Activated T-helper 1 cell treated with anti-CD3 and anti-CD28 coated beads, Interleukin-12 subunit alpha, Interleukin-12 subunit beta, Interleukin-2, Interleukin-4 antibody, amounts not matched to agents 30 ng/mL and 10 ng/mL and 1 ng/mL, durations not matched to agents 14 hours and 24 hours and 36 hours (primary cell): ENCODE measurements around the gene MEIS1. TPM values are rescaled to one million over a fixed set of nuclear protein-coding genes. Genes with fewer than 3 reads are reported as not detected.

ENCODE experiments used
- DNase-seq: peaks from one replicate; pipeline ENCODE4 v3.0.0; 2021; ENCODE audit warnings: low spot score
- H3K27ac Mint-ChIP-seq: one replicate; pipeline ENCODE4 v1.8.0; 2021; ENCODE audit warnings: mild to moderate bottlenecking, mixed read lengths
- H3K27me3 Mint-ChIP-seq: one replicate; pipeline ENCODE4 v1.8.0; 2022; ENCODE audit warnings: mild to moderate bottlenecking, moderate library complexity, mixed read lengths; ENCODE audit not compliant: insufficient read depth
- H3K36me3 Mint-ChIP-seq: one replicate; pipeline ENCODE4 v1.8.0; 2021; ENCODE audit warnings: low read depth, mixed read lengths
- H3K4me1 Mint-ChIP-seq: one replicate; pipeline ENCODE4 v1.8.0; 2021; ENCODE audit warnings: low read depth, mixed read lengths
- H3K4me3 Mint-ChIP-seq: one replicate; pipeline ENCODE4 v1.8.0; 2021; ENCODE audit warnings: mild to moderate bottlenecking, moderate library complexity, mixed read lengths
- H3K9me3 Mint-ChIP-seq: one replicate; pipeline ENCODE4 v1.8.0; 2021; ENCODE audit warnings: mixed read lengths
- intact Hi-C: fragments of 100-400 bp; cut with micrococcal nuclease; formaldehyde crosslinking; loops from one replicate; pipeline ENCODE4 v1.15.1; 2024
- total RNA-seq: library from RNA; stranded (reverse); gene quantifications from 2 replicates; pipeline ENCODE4 v1.2.3, GENCODE V29; 2022

The MEIS1 gene
- total RNA-seq, 1 donor from 2014 or later = not detected

DNA sequence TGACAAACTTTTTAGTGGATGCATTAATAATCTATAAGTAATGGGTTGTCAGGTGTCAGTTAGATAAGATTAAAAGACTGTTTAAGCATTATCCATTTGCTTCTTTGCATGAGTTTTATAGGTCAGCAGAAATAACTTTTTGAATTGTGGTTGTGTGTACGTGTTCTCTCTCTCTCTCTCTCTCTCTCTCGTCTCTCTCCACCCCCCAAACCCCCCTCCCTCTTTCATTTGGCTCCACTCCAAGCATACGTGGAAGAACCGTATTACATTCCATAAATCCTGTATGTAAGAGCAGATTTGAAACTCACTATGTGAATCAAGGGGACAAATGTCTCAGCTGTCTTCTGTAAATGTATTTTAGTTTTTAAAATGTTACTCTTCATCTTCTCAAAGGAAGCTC lies 120.2 kb downstream of the MEIS1 start:
- H3K9me3 Mint-ChIP-seq = no peaks in the 10 kb centered on the region
- no peak overlapping the region for H3K27ac Mint-ChIP-seq
- H3K4me3 Mint-ChIP-seq = no peak overlapping the region
- no peaks in the 10 kb centered on the region for H3K36me3 Mint-ChIP-seq
- no peak for DNase-seq
- no peaks in the 10 kb centered on the region for H3K4me1 Mint-ChIP-seq
- intact Hi-C loops = no loop called here
- H3K27me3 Mint-ChIP-seq = peaks cover 10% of the 10 kb centered on the region

DNA sequence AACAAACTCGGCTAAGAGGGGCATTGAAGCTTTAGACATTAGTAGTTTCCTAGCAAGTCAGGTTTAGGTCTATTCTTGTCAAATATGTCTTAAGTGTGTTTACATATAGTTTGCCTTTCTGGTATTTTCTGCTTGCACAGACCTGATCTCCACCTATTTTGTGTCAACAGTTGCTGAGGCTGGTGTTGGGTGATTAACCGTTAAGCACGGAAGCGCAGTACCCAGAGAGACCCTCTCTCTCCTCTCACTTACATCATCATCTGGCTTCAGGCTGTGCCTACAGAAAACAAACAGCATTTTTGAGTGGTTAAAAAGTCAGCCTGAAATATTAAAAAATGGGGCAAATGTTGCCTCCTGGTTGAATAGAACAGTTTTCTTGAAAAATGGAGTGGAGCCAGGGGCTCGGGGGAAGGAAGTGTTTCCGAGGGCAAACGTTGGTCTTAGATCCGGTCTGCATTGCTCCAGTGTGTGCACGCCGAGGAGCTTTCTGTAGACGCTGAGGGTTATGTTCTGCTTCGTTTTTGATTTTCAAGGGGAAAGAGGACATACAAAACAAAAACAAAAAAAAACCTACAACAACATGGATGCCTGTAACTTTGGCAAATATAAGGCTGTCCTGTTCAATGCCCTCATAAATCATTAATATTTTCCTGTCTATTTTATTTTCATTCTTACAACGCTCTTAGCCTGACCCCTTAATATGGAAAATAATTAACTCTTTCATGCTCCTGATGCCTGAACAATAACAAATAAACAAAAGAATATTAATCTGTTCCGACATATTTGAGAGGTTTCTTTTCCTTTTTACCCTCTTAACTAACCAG lies 120.8 kb downstream of the MEIS1 start:
- peaks cover 10% of the 10 kb centered on the region for H3K27me3 Mint-ChIP-seq
- no peaks in the 10 kb centered on the region for H3K9me3 Mint-ChIP-seq
- H3K4me3 Mint-ChIP-seq = no peak overlapping the region
- no peaks in the 10 kb centered on the region for H3K4me1 Mint-ChIP-seq
- no peak overlapping the region for H3K27ac Mint-ChIP-seq
- DNase-seq = no peak
- intact Hi-C loops = no loop called here
- H3K36me3 Mint-ChIP-seq = no peaks in the 10 kb centered on the region

DNA sequence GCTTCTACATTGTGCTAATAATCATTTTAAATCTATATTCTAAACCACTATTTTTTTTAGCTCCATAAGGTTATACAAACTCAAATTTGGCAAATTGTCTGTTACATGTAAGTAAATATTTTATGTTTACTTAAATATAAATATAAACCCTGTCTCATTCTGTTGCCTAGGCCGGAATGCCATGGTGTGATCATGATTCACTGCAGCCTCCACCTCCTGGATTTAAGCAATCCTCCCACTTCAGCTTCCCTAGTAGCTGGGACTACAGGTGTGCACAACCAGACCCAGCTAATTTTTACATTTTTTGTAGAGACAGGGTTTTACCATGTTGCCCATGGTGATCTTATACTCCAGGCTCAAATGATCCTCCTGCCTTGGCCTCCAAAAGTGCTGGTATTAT lies 124.7 kb downstream of the MEIS1 start:
- DNase-seq = no peak
- no peak overlapping the region for H3K27ac Mint-ChIP-seq
- H3K36me3 Mint-ChIP-seq = no peaks in the 10 kb centered on the region
- H3K4me1 Mint-ChIP-seq = no peaks in the 10 kb centered on the region
- intact Hi-C loops = no loop called here
- H3K9me3 Mint-ChIP-seq = no peaks in the 10 kb centered on the region
- H3K27me3 Mint-ChIP-seq = peaks cover 12% of the 10 kb centered on the region
- no peak overlapping the region for H3K4me3 Mint-ChIP-seq

DNA sequence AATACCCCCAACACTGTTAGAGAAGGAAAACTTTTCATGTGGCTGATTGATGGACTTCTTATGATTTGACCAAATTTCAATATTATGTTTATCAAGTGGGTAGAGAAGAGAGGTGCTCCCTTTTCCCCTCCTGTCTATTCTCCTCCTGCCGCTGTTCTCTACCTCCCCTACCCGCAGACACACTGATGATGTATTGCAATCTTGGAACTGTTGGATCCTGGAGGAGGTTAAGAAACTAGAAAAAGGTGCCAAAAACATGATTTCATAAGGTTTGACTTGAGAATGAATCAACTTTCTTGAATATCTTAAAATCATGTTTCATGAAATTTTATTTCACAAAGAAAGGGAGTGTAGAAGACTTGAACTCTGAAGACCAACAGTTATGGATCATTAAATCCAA lies 125.8 kb downstream of the MEIS1 start:
- Mint-ChIP-seq H3K27ac (no peak overlapping the region), H3K4me3 (no peak overlapping the region), H3K9me3 (no peaks in the 10 kb centered on the region), H3K27me3 (peaks cover 6% of the 10 kb centered on the region), H3K4me1 (no peaks in the 10 kb centered on the region), H3K36me3 (no peaks in the 10 kb centered on the region)
- intact Hi-C loops = no loop called here
- DNase-seq = no peak

DNA sequence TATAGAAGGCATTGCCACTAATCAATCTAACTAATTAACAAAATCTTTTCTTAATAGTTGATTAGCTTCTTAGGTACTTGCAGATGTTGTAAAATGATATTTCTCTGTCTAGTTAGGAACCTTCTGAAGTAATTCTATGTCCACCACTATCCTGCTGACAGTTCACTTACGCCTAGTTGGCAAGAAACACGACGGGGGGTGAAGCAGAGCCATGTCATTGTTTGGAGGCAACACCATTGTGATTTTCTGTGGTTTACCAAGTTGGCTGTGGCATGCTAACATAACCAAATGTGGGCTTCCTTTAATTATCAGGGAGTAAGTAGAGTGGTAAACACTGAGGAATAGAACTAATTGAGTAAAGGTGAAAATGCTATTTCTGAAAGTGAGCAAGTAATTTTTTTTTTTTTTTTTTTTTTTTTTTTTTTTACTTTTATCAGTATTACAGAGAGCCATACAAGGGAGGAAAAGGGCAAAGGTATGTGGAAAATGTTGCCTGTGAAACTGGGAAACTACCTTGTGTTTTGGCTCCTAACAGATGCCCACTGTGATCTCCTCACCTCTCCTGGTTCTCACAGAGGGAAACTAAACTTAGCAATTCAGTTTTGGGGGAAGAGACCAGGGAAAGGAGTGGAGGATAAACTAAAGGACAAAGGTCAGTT lies 126.8 kb downstream of the MEIS1 start:
- no peaks in the 10 kb centered on the region for H3K4me1 Mint-ChIP-seq
- peaks cover 2% of the 10 kb centered on the region for H3K27me3 Mint-ChIP-seq
- H3K27ac Mint-ChIP-seq = no peak overlapping the region
- intact Hi-C loops = no loop called here
- H3K4me3 Mint-ChIP-seq = no peak overlapping the region
- no peaks in the 10 kb centered on the region for H3K36me3 Mint-ChIP-seq
- no peak for DNase-seq
- no peaks in the 10 kb centered on the region for H3K9me3 Mint-ChIP-seq

DNA sequence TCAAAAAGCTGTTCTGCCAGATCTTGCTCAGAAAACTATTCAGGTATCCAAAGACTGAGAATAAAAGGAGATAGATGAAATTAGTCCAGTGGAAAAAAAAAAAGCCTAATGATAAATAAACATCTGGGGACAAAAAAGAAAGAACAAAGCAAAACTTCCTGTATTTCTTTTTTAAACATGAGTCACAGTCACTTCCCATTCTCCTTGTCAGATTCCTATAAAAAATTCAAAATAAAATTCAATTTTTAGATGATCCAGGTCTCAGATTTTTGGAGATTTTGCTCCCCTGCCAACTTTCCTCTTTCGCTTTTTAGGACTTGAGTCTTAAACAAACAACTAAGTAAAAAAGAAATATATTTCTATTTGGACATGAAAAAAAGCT lies 127.4 kb downstream of the MEIS1 start:
- intact Hi-C loops = no loop called here
- peaks cover 2% of the 10 kb centered on the region for H3K27me3 Mint-ChIP-seq
- H3K4me1 Mint-ChIP-seq = no peaks in the 10 kb centered on the region
- no peaks in the 10 kb centered on the region for H3K9me3 Mint-ChIP-seq
- H3K27ac Mint-ChIP-seq = no peak overlapping the region
- H3K4me3 Mint-ChIP-seq = no peak overlapping the region
- DNase-seq = no peak
- no peaks in the 10 kb centered on the region for H3K36me3 Mint-ChIP-seq

DNA sequence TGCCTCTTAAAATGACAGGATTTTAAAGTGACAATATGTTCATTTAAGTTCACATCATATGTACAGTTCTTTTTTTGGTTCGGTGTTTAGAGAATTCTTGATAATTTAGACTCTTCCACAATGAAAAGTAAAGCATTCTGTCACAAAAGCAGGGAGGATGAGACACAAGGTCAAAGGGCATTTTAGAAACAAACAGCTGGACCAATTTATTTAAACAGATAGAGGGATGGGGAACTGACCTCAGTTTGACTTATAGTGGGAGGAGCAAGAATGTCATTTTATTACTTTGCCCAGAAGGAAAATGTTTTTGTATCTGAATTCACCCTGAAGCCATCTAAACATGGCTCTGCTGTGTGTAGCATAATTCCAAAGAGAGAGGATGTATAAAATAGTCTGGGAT lies 128.5 kb downstream of the MEIS1 start:
- no peak for DNase-seq
- Mint-ChIP-seq H3K4me1 (no peaks in the 10 kb centered on the region), H3K9me3 (no peaks in the 10 kb centered on the region), H3K36me3 (no peaks in the 10 kb centered on the region), H3K27ac (no peak overlapping the region), H3K27me3 (peaks cover 2% of the 10 kb centered on the region), H3K4me3 (no peak overlapping the region)
- intact Hi-C loops = no loop called here

DNA sequence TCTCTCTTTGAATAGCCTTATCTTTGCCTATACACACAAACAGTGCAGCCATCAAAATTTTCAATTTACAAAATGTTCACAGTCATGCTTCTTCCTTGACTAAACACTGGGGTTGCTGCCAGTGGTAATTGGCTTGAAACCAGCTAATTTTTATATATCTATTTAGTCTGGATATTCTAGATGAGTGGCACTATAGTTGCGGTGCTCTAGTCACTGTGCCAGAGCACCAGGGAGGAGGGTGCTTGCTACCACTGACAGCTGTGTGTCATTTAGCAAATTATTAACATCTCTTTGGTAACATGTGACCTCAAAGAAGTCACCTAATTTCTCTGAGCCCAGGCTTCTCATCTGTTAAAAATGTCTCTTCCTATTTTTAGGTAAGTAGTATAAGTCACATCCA lies 130.4 kb downstream of the MEIS1 start:
- no peak for DNase-seq
- no peaks in the 10 kb centered on the region for H3K9me3 Mint-ChIP-seq
- intact Hi-C loops = no loop called here
- no peak overlapping the region for H3K27ac Mint-ChIP-seq
- H3K4me3 Mint-ChIP-seq = no peak overlapping the region
- H3K27me3 Mint-ChIP-seq = peaks cover 2% of the 10 kb centered on the region
- H3K4me1 Mint-ChIP-seq = no peaks in the 10 kb centered on the region
- no peaks in the 10 kb centered on the region for H3K36me3 Mint-ChIP-seq

DNA sequence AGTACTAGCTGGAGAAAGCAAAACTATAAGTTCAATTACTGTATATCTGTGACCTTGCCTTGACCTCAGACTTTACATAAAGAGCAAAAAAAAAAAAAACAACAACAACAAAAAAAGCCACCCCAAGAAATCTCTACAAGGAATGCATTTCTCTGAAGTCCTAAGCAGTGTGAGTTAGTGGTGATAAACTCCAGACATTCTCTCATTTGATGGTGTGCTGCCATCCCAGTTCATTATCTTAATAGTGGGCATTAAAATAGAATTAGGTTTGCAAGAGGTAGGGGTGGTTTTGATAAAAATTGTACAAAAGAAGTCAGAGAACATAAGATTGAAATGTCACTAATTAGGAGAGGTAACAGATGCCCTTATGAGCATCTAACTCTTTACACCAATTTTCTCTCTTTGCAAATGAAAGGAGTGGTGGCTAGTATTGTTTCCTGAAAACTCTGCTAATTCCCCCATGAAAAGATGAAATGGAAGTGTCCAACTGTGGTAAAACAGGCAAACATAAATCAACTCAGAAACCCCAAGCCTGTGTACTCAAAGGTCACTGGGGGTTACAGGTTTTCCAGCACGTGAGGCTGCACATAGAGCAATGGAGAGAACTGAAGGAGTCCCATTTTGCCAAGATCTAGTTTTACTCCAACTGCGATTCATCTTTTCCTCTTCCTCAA lies 131.9 kb downstream of the MEIS1 start:
- Mint-ChIP-seq H3K27me3 (peaks cover 2% of the 10 kb centered on the region), H3K4me3 (no peak overlapping the region), H3K4me1 (no peaks in the 10 kb centered on the region)

DNA sequence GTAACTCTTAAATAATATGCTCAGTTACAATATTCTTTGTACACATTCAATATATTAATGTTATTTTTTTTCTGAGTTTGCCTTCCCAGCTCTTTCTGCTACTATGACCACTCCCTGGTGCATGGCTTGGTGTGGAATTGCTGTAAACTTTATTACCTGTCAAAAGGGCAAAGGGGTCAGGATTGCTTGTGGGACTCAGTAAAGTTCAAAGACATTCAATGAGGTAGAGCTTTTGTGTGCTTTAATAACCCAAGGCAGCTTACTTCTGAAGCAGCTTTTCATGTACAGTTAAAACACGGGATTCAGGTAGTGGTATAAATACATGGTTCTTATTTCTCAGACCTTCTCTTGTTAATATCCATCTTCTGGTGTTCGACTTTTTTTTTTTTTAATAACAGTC lies 132.8 kb downstream of the MEIS1 start:
- H3K36me3 Mint-ChIP-seq = no peaks in the 10 kb centered on the region
- H3K4me1 Mint-ChIP-seq = no peaks in the 10 kb centered on the region
- no peak overlapping the region for H3K27ac Mint-ChIP-seq
- intact Hi-C loops = no loop called here
- H3K4me3 Mint-ChIP-seq = no peak overlapping the region
- H3K27me3 Mint-ChIP-seq = peaks cover 2% of the 10 kb centered on the region
- H3K9me3 Mint-ChIP-seq = no peaks in the 10 kb centered on the region
- no peak for DNase-seq

More for the DNA sequence above, 131.9 kb downstream of the MEIS1 start:
- Mint-ChIP-seq H3K9me3 (no peaks in the 10 kb centered on the region), H3K27ac (no peak overlapping the region), H3K36me3 (no peaks in the 10 kb centered on the region)
- no peak for DNase-seq
- intact Hi-C loops = no loop called here

DNA sequence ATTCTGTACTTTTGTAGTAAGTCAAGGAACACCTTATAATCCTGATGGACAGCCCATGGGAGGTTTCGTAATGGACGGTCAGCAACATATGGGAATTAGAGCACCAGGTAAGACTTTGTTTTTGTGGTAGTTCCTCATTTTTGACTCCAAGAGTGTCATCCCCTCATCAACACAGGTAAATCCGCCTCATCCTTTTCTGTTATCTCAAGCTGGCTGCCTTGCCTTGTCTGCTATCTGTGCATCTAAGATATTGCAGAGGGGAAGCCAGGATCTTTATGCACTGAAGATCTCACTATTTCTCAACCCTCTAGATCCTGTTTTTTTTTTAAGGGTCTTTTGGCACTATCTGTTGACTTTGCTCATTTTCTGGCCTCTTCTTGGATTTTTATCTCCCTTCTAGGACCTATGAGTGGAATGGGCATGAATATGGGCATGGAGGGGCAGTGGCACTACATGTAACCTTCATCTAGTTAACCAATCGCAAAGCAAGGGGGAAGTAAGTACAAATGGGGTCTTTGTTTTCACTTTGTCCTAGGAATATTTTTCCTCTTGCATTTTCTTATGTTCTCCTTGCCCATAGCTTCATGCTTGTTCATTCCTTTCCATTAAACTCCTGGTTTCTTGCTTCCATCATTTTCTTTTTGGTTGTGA lies 133.8 kb downstream of the MEIS1 start:
- intact Hi-C loops = no loop called here
- no peaks in the 10 kb centered on the region for H3K9me3 Mint-ChIP-seq
- no peak overlapping the region for H3K4me3 Mint-ChIP-seq
- no peak overlapping the region for H3K27ac Mint-ChIP-seq
- no peak for DNase-seq
- peaks cover under 1% of the 10 kb centered on the region for H3K27me3 Mint-ChIP-seq
- no peaks in the 10 kb centered on the region for H3K4me1 Mint-ChIP-seq
- H3K36me3 Mint-ChIP-seq = no peaks in the 10 kb centered on the region

DNA sequence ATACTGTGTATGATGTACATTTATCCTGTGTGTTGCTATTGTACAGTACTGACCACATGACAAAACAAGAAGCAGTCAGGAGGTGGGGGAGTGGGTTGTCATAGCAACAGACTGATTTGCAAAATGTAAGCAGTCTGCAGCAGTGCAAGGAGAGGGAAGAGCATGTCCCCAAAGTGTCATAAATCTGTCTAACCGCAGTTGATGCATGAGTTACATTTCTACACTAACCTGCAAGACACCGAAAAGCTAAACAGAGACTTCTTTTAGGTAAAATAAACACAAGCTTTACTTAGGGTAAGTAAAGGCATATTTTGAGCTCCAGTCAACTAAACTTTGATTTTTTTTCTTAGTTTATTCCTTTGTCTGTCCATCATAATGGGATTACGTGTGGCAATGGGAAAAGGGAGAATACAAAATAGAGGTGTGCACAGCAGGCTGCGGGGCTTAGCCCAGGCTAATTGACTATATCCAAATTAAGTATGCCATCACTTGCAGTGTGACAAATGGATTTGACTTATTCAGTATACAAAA lies 134.5 kb downstream of the MEIS1 start:
- intact Hi-C loops = no loop called here
- H3K4me1 Mint-ChIP-seq = no peaks in the 10 kb centered on the region
- H3K9me3 Mint-ChIP-seq = no peaks in the 10 kb centered on the region

DNA sequence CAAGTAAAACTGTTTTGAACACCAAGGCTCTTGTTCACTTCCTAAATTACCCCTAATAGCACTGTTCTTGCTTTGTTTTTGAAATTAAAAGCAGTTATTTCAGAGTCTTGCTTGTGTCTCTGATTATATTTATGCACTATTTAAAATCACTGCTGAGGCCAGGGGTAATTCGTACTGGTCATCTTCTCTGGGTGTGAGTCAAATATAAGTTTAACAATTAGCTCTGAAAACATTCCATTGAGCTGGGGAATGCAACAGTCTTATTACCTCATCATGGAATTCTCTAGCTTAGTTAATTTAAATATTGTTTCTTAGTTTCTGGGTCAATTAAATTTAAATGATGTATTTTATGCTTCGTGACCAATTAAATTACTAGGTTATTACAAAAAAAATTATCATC lies 135.0 kb downstream of the MEIS1 start:
- H3K27me3 Mint-ChIP-seq = peaks cover 5% of the 10 kb centered on the region
- H3K9me3 Mint-ChIP-seq = no peaks in the 10 kb centered on the region
- no peak for DNase-seq
- no peaks in the 10 kb centered on the region for H3K4me1 Mint-ChIP-seq
- no peak overlapping the region for H3K27ac Mint-ChIP-seq
- no peaks in the 10 kb centered on the region for H3K36me3 Mint-ChIP-seq
- intact Hi-C loops = no loop called here
- no peak overlapping the region for H3K4me3 Mint-ChIP-seq

More for the DNA sequence above, 134.5 kb downstream of the MEIS1 start:
- no peak overlapping the region for H3K27ac Mint-ChIP-seq
- peaks cover 4% of the 10 kb centered on the region for H3K27me3 Mint-ChIP-seq
- H3K4me3 Mint-ChIP-seq = no peak overlapping the region
- no peaks in the 10 kb centered on the region for H3K36me3 Mint-ChIP-seq
- no peak for DNase-seq
